ENCODE data around the gene USP34.

GRCh38 chr2:61426267-61426897, 44.5 kb downstream of the USP34 start:
- TF ChIP-seq, protein P1, sequence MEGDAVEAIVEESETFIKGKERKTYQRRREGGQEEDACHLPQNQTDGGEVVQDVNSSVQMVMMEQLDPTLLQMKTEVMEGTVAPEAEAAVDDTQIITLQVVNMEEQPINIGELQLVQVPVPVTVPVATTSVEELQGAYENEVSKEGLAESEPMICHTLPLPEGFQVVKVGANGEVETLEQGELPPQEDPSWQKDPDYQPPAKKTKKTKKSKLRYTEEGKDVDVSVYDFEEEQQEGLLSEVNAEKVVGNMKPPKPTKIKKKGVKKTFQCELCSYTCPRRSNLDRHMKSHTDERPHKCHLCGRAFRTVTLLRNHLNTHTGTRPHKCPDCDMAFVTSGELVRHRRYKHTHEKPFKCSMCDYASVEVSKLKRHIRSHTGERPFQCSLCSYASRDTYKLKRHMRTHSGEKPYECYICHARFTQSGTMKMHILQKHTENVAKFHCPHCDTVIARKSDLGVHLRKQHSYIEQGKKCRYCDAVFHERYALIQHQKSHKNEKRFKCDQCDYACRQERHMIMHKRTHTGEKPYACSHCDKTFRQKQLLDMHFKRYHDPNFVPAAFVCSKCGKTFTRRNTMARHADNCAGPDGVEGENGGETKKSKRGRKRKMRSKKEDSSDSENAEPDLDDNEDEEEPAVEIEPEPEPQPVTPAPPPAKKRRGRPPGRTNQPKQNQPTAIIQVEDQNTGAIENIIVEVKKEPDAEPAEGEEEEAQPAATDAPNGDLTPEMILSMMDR (IDR thresholded peaks at IDR 0.05) = peak; percentile 12 to 36 (median 25)
- TF ChIP-seq POLR2A (IDR thresholded peaks at IDR 0.05) = no peak
